GM08714 (cell line): ENCODE measurements around the gene NT5DC4.
"Not testable (repeated sequence)": the region's sequence is repeated elsewhere in the genome, so short reads cannot be mapped to it uniquely, and the experiment has no call there.

Experiments used
- H3K4me3 ChIP-seq: fragments of 200-500 bp; sonication (Bioruptor generic); 2 replicates; pipeline ENCODE4 v1.5.1; 2014; ENCODE audit warnings: mild to moderate bottlenecking, low read length, inconsistent platforms
- ZNF274 ChIP-seq: IDR thresholded peaks from 2 replicates; pipeline ENCODE4 v1.6.1; 2012; ENCODE audit warnings: mild to moderate bottlenecking, low read depth, low read length

Gene NT5DC4

DNA sequence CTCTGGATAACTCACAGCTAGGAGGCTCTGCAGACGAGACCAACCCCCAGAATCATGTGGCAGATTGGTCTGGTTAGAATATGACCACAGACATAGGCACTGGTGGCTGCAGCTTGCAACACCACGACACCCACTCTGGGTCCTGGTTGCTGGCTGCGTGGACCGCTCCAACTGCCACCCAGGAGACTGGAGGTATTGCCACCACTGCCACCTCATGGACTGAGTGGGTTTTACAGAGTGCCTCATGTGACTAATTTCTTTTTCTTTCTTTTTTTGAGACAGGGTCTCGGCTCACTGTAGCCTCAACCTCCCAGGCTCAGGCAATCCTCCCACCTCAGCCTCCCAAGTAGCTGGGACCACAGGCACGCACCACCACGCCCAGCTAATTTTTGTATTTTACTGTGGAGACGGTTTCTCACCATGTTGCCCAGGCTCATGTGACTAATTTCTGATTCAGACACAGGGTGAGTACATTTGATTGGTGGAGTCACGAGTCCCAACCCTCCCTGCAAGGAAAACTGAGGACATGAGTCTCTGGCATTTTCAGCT lies 29.9 kb upstream of the NT5DC4 start:
- TF ChIP-seq ZNF274, result no peak
- no peak overlapping the region for H3K4me3 ChIP-seq

DNA sequence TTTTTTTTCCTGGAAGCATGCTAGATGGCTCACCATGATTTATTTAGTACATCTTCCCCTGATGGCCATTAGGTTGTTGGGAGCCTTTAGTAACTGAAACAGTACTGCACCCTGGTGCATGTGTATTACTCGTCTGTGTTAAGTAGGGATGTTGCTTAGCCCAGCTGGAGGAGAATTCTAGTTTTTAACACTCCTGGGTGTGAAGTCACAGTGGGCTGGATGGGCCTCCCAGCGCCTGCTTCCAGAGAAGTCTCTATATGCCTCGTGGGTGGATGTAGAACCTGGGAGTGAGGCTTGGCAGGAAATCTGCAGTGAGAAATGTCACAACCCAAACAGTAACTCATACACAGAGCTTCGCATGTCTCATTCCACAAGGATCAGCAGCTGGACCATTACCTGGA lies 28.9 kb upstream of the NT5DC4 start:
- no peak overlapping the region for H3K4me3 ChIP-seq
- no peak for TF ChIP-seq ZNF274

DNA sequence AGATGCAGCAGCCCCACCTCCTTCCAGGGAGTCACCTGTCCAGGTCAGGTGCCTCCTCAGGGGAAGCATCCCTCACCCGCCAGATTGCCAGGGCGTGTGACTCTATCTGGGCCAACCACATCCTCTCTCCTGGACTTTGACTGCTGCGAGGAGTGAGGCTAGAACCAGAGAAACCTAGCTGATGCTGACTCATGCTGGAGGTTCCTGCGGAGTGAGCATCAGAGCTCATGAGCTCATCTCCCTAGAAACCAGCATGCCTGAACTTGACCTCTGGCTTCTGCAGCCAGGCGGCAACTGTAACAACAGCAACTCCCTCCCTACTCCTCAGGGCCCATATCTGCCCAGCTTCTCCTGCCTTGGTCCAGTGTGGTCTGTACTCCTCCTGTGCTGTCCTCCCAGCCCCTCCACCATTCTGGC lies 28.3 kb upstream of the NT5DC4 start:
- H3K4me3 ChIP-seq, result no peak overlapping the region
- TF ChIP-seq ZNF274, result no peak

DNA sequence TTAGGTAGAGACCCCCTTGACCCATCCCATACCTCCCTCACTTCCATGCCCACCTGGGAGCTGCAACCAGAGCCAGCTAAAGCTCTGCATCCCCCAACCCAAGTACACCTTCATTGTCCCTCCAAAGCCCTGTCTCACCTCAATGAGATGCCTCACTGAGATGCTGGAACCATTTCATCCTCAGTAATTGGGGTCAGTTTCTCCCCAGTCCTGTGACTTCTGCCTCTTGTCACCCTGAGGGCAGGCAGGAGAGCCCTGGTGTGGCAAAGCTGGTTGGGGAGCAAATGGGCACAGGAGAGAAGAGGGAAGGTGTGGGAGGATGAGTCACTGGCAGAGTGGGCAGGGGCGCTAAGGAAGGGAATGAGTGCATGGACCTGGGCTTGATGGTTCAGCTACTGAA lies 27.9 kb upstream of the NT5DC4 start:
- TF ChIP-seq ZNF274, result no peak
- no peak overlapping the region for H3K4me3 ChIP-seq

DNA sequence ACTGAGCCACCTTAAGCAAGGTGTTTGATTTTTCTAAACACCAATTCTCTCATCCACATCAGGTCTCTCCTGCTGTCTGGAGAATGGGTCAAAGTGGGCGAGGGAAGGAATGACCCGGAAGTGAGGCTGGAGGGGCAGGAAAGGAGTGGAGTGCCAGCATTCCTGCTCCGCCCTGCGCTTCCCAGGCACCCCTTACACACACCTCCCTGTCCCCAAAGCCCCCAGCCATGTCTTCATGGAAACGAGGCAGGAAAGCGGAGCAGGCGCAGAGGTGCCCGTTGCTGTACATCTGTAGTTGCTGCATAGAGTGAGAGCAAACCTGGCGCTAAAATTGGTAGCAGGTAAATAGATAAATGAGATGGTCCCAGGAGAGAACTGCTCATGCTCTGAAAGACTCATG lies 27.2 kb upstream of the NT5DC4 start:
- no peak for TF ChIP-seq ZNF274
- H3K4me3 ChIP-seq, result no peak overlapping the region

DNA sequence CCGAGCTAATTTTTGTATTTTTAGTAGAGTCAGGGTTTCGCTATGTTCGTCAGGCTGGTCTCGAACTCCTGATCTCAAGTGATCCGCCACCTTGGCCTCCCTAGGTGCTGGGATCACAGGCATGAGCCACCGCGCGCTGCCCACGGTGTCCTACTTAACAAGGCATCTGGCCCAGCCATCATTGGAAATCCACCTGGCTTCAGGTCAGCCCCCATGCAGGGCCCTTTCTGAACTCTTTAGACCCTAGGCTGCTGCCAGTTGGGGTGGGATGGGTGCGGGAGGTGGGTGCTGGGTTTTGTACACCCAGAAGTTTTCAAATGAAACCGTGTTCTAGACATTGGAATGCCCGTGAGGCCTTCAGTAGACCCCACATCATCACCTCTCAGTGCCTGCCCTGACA lies 26.6 kb upstream of the NT5DC4 start:
- TF ChIP-seq ZNF274, result no peak
- H3K4me3 ChIP-seq, result no peak overlapping the region

DNA sequence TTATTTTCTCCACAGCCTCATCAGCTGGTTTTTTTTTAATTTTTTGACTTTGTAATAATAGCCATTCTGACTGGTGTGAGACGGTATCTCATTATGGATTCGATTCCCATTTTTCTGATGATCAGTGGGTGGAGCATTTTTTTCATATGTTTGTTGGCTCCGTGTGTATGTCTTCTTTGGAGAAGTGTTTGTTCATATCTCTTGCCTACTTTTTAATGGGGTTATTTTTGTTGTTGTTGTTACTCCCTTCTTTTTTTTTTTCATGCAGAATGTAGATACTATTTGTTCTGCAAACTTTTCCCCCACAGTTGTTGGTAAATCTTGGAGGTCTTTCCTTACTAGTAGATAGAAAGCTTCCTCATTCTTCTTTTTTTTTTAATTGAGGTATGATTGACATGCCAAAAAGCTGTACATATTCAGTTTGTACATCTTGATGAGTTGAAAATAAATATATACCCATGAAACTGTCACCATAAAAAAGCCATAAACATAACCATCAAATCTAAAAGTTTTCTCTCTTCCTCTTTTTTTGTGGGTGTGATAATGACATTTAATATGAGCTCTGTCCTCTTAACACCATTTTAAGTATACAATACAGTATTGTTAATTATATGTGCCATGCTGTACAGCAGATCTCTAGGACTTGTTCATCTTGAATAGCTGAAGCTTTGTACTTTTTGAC lies 21.8 kb upstream of the NT5DC4 start:
- TF ChIP-seq ZNF274, result no peak
- H3K4me3 ChIP-seq, result no peak overlapping the region

DNA sequence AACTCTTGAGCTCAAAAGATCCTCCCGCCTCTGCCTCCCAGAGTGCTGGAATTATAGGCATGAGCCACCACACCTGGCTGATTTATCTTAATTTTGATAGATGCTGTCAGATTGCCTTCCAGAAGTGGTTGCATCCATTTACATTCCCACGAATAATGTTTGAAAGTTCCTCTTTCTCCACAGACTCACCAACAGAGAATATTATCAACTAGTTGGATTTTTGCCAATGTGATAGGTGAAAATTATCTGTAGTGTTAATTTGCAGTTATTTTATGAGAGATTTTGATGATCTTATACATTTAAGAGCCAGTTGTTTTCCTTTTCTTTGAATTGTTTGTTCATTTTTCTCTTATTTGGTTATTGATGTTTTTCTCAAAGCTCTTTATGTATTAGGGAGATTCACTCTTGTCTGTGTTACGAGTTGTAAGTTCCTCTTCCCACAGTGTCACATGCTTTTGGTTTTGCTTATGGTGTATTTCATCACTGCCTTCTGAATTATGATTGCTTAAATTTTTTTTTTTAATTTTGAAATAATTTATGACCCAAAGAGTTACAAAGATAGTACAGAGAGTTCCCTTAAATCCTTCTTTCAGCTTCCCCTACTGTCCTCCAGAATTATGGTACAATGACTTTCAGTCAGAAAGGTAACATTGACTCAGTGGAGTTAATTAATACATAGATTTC lies 20.7 kb upstream of the NT5DC4 start:
- TF ChIP-seq ZNF274, result no peak
- no peak overlapping the region for H3K4me3 ChIP-seq

DNA sequence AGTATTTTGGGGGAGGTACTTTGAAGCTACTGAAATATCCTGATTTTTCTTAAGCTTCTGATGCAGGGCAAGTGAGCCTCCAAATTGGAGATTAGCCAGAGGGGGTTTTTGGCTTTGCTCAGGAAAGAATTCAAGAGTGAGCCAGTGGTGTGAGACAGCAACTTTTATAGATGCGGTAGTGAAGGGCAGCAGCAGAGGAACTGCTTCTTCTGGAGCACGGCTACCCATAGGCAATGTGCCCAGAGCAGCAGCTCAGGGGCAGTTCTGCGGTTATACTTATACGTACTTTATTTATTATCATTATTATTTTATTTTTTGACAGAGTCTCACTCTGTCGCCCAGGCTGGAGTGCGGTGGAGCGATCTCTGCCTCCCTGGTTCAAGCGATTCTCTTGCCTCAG lies 19.8 kb upstream of the NT5DC4 start:
- no peak for TF ChIP-seq ZNF274
- H3K4me3 ChIP-seq, result no peak overlapping the region

DNA sequence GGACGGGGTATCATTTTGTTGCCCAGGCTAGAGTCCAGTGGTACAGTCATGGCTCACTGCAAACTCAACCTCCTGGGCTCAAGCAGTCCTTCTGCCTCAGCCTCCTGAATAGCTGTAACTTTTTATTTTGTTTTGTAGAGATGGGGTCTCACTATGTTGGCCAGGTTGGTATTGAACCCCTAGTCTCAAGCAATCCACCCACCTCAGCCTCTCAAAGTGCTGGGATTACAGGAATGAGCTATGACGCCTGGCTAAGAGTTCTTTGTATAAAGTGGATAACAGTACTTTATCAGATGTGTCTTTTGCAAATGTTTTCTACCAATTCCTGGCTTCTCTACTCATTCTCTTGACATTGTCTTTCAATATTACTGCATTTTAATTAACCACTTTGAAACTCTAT lies 17.1 kb upstream of the NT5DC4 start:
- TF ChIP-seq ZNF274, result no peak

DNA sequence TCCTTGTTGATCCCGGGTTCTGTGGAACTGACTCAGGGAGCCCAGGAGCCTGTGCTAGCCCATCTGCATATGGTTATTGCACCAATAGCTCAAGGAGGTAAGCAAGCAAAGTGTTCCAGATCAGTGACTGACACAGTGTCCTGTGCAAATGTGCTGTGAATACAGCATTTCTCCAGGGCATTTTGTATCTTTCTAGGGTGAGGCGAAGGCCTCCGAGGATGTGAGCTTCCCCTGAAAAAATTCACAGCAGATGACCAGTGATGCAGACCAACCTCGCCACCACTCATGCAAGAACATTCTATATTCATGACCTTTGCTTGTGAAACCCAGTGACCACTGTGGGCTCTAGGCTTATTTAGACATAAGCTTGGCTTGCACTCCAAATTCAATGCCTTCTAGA lies 15.2 kb upstream of the NT5DC4 start:
- TF ChIP-seq ZNF274, result no peak
- no peak overlapping the region; the same call in 1 of the 2 replicates for H3K4me3 ChIP-seq

More for the DNA sequence above, 17.1 kb upstream of the NT5DC4 start:
- H3K4me3 ChIP-seq, result no peak overlapping the region

DNA sequence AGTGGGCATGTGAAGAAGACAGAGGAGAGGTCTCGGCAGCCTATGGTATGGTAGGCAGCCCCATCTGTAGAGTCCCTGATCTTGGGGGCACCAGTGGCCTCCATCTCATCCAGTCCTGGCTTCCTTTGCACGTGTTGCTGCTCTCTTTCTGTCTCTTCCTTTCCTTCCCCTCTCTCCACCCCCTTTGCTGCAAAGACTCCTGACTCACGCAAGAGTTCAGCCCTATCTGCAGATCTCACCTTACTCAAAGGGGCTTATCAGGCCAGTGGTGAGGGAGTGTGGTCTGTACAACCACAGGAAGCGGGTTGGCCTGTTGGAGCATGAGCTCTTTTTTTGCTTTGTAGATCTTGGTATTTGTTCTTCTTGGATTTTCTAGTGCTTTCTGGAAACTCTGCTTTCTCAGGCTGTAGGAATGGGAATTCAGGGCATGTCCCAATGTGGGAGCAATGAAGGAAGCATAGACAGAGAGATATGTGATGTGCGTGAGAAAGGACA lies 14.6 kb upstream of the NT5DC4 start:
- TF ChIP-seq ZNF274, result no peak
- H3K4me3 ChIP-seq, result no peak overlapping the region; the same call in 1 of the 2 replicates

DNA sequence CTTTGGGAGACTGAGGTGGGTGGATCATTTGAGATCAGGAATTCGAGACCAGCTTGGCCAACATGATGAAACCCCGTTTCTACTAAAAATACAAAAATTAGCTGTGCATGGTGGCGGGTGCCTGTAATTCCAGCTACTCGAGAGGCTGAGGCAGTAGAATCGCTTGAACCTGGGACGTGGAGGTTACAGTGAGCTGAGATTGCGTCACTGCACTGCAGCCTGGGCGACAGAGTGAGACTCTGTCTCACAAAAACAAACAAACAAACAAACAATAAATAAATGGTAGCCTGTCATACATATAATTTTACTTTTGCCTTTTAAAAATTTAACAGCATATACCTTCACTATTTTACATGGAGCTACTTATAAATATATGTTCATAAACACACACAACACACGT lies 13.9 kb upstream of the NT5DC4 start:
- H3K4me3 ChIP-seq, result not testable (repeated sequence)

DNA sequence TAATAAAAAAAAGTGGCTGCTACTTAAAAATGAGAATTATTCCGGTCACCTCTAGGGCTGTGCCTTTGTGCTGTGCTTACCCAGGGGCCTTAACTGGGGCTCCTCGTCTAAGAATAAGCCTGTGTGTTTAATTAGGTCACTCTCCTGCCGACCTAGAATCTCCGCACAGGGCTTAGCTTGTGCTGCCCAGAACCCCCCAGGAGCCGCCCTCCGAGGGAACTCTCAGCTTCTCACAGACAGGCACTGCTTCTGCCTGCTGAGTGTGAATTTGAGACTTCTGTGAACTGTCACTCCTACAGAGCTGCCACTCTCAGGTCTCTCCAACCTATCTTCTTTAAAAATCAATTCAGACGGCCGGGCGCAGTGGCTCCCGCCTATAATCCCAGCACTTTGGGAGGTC lies 11.9 kb upstream of the NT5DC4 start:
- no peak for TF ChIP-seq ZNF274
- peak overlapping the region; percentile 14; the same call in 1 of the 2 replicates for H3K4me3 ChIP-seq

DNA sequence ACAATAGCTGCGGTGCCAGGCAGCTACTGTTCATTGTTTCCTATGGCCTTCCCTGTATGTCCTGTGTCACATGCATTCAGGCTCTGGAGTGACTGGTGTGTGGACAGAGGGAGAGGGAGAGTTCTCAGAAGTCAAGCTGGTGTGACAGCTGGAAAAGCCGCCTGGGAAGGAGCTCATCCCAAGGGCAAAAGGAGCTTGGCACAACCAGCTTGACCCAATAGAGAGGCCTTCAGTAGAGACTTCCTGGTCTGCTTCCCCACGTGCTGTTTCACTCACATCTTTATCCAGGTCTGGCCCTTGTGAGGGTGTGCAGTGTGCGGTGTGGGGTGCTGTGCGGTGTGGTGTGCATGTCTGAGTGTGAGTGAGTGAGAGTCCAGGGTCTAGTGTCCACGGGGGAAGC lies 11.1 kb upstream of the NT5DC4 start:
- TF ChIP-seq ZNF274, result no peak
- no peak overlapping the region for H3K4me3 ChIP-seq
